GM21619 (cell line): ENCODE data around the gene TERC.
"Not testable (repeated sequence)": the region's sequence is repeated elsewhere in the genome, so short reads cannot be mapped to it uniquely, and the experiment has no call there.

Experiments used
- ATAC-seq: cut with Tn5 transposase; IDR thresholded peaks from one replicate; pipeline ENCODE4 v1.9.1; 2021; ENCODE audit not compliant: unreplicated experiment

Gene TERC

GRCh38 chr3:169772305-169772896 lies 7.5 kb upstream of the TERC start:
- ATAC-seq = peak; percentile 14

GRCh38 chr3:169771497-169772304 lies 6.8 kb upstream of the TERC start:
- no peak for ATAC-seq

GRCh38 chr3:169769287-169770181 lies 4.7 kb upstream of the TERC start, which contains the start of gene ACTRT3:
ACTRT3 (minus strand) TSS chr3:169769561; CDS start chr3:169769520, 41 bp downstream.
- ATAC-seq = peak; percentile 25

GRCh38 chr3:169764312-169764881 lies 463 bp downstream of the TERC start:
- peak; percentile 26 for ATAC-seq

GRCh38 chr3:169760479-169760878 lies 4.4 kb downstream of the TERC start:
- ATAC-seq = no peak

GRCh38 chr3:169759256-169759655 lies 5.6 kb downstream of the TERC start:
- peak; percentile 52 for ATAC-seq

GRCh38 chr3:169758359-169758994 lies 6.4 kb downstream of the TERC start:
- ATAC-seq = no peak

- no peak for ATAC-seq
Measured at GRCh38 chr3:169755488-169755887, 9.4 kb downstream of the TERC start.

GRCh38 chr3:169754711-169755110 lies 10.1 kb downstream of the TERC start:
- ATAC-seq = no peak

GRCh38 chr3:169751875-169752274 lies 13.0 kb downstream of the TERC start:
- no peak for ATAC-seq

- no peak for ATAC-seq
Measured at GRCh38 chr3:169750665-169751064, 14.2 kb downstream of the TERC start.

- no peak for ATAC-seq
Measured at GRCh38 chr3:169748670-169749069, 16.2 kb downstream of the TERC start.

GRCh38 chr3:169746924-169747323 lies 17.9 kb downstream of the TERC start:
- no peak for ATAC-seq

- no peak for ATAC-seq
Measured at GRCh38 chr3:169744366-169745054, 20.4 kb downstream of the TERC start.

GRCh38 chr3:169739067-169739466 lies 25.8 kb downstream of the TERC start:
- ATAC-seq = no peak

GRCh38 chr3:169731857-169732256 lies 33.0 kb downstream of the TERC start:
- ATAC-seq = not testable (repeated sequence)

- ATAC-seq = no peak
Measured at GRCh38 chr3:169722724-169723123, 42.1 kb downstream of the TERC start.

- not testable (repeated sequence) for ATAC-seq
Measured at GRCh38 chr3:169718415-169718814, 46.4 kb downstream of the TERC start.
